ENCODE results near the gene TLR5.
"Not testable (repeated sequence)": the region's sequence is repeated elsewhere in the genome, so short reads cannot be mapped to it uniquely, and the experiment has no call there.

Gene TLR5, protein sequence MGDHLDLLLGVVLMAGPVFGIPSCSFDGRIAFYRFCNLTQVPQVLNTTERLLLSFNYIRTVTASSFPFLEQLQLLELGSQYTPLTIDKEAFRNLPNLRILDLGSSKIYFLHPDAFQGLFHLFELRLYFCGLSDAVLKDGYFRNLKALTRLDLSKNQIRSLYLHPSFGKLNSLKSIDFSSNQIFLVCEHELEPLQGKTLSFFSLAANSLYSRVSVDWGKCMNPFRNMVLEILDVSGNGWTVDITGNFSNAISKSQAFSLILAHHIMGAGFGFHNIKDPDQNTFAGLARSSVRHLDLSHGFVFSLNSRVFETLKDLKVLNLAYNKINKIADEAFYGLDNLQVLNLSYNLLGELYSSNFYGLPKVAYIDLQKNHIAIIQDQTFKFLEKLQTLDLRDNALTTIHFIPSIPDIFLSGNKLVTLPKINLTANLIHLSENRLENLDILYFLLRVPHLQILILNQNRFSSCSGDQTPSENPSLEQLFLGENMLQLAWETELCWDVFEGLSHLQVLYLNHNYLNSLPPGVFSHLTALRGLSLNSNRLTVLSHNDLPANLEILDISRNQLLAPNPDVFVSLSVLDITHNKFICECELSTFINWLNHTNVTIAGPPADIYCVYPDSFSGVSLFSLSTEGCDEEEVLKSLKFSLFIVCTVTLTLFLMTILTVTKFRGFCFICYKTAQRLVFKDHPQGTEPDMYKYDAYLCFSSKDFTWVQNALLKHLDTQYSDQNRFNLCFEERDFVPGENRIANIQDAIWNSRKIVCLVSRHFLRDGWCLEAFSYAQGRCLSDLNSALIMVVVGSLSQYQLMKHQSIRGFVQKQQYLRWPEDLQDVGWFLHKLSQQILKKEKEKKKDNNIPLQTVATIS

DNA sequence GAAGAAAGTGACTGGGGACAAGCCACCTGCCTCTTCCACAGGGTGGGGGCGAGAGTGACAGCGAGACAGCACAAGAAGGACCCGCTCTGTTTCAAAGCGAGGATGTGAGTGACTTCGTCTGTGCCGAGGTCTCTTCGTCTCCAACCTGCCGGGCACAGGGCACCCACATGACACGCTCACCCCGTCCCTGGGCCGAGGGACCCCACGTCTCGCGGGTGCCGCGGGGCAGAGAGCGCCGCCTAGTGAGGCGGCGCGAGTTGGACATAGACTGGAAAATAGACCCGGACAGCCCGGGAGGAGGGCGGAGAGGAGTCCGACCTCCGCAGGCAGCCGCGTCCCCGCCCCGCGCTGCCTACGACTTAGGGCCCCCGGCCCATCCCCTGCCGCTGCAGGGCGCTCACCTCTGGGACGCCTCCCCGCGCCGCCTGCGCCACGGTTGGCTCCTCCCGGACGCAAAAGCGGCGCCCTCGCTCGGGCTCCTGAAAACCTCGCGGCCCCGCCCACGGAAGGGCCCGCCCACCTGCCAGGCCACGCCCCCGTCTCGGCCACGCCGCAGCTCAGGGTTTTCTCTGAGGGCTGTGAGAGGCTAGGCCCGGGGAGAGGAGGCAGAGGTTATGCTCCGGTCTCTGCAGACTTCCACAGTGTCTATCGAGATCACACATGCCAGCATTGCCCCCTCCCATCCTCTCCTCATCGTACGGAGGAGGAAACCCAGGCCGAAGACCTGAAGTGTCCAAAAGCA is at the start of gene TLR5:
Gene TLR5 (minus strand): TSS at position 454 of the 742 bp plus-strand sequence. CDS start 30,217 bp downstream, outside the sequence.
- no peak for FAIRE-seq

DNA sequence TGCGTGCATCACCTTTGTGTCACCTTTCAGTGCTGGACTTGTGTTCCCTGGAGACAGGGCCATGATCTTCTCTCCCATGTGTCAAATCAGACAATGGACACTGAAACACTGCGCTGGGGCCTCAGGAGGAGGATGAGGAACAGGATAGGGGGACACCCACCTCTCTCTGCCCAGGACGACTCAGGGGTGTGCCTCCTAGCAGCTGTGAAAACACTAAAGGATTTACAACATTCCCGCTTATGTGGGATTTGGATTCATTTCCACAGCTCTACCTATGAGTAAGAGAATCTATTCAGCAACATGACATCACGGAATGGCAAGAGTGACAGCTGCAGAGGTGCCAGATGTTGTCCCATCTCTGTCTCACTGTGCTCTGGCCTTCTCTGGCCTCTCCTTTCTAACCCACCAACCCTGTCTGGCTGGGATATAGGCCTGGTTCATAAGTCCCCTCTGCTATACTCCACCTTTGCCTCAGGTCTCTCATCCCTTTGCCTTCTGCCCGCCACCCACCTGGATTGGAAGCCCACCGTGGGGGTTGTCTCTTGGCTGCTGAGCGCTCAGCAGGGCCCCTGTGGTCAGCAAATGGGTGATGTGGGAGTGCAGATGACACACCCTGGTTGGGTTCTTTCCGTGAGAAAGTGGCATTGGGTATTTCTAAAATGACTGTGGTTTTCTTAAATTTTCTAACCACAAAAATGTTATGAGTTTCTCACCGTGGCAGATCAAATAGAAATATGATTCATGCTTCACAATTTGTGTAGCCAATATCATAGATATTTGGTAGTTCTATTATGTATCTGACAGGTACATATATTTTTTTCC is 47.1 kb upstream of the TLR5 start:
- FAIRE-seq = no peak

DNA sequence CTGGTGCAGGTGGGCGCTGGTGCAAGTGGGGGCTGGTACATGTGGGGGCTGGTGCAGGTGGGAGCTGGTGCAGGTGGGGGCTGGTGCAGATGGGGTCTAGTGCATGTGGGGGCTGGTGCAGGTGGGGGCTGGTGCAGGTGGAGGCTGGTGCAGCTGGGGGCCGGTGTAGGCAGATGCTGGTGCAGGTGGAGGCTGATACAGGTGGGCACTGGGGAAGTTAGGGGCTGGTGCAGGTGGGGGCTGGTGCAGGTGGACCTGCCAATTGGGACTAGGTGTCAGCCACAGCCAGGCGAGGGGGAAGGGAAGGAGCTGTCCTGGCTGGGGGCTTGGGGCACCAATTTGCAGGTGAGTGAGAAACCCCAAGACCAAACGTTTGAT is 46.5 kb upstream of the TLR5 start:
- no peak for FAIRE-seq

DNA sequence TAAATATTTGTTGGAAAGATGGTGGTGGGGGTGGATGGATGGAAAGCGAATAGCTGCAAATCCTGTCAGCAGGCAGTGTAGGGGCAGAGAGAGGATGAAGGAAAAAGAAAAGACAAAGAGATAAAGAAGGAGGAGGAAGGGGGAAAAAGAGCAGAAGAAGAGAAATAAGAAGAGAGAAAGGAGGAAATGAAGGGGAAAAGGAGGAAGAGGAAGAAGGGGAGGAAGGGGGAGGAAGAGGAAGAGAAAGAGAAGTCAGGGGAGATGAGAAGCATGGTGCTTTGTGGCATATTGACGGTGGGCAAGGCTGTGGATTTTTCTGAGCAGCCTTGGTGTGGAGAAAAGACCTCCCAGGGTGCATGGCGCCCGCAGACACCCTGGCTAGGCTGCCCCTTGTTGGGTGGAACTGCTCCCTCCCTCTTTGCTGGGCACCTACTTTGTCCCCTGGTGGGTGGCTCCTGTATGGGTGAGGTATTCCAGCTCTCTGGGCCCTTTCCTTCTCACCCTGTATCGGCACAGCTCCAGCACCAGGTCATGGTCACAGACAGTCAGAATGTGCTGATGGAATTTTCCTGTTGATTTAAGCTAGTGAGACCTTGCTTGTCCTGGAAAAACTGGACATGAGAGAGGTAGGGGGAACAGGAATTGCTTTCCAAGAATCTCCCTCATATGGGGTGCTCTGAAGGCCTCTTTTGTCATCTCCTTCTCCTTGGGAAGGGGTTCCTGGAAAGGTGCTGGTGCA is 45.7 kb upstream of the TLR5 start:
- FAIRE-seq = no peak

DNA sequence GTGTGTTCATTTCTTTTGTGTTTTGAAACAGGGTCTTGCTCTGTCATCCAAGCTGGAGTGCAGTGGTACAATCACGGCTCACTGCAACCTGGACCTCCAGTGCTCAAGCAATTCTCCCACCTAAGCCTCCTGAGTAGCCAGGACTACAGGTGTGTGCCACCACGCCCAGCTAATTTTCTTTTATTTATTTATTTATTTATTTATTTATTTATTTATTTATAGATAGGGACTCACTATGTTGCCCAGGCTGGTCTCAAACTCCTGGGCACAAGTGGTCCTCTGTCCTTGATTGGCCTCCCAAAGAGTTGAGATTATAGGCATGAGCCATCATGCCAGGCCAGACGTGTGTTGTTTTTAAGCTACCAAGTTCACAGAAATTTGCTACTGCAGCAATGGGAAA is 43.8 kb upstream of the TLR5 start:
- FAIRE-seq = no peak

DNA sequence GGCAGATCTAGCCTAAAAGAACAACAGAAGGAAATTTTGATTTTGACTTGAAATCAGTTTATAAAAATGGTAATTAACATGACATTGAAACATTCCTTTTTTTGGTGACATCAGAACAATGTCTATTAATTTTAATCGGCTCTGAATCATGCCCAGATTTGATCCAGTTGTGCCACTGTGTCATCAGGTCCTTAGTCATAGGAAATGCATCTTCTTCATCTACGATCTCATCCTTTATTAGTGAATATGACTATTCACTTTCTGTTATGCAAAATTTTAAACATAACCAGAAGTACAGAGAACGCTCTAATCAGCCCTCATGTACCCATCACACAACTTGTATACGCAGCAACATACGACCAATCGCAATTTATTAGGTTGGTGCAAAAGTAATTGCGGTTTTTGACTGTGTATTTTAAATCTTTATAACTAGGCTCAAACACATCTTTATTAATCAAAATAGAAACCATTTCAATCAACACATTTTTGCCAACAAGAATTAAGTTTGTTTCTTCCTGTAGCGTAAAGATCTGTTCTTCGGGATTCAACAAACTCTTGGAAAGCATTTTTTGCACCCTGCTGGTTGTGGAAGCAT is 40.3 kb upstream of the TLR5 start:
- no peak for FAIRE-seq

DNA sequence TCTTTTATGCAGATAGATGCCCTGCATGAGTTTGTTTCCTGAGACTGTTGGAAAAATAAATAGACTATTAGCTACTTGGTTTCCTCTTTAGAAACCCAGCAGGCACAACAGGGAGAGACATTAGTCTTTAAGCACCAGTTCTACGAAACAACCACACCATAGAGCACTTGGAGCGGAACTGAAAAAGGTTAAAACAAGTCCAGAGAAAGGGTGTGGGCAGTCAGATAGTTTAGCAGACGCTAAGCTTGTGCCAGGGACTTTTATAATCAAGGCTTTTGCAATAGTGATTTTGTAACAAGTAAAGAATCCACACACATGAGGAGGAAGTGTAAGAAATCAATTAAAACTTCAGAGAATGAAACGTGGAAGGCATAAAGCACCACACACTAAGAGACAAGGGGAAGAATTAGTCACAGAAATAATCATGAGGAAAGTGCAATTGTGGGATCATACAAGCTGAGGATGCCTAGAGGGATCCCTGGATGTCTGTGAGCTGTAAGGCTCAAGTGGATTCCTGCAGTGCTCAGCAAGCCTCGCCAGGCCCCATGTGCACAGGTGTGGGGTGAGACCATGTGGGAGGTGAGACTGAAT is 37.8 kb upstream of the TLR5 start:
- no peak for FAIRE-seq

DNA sequence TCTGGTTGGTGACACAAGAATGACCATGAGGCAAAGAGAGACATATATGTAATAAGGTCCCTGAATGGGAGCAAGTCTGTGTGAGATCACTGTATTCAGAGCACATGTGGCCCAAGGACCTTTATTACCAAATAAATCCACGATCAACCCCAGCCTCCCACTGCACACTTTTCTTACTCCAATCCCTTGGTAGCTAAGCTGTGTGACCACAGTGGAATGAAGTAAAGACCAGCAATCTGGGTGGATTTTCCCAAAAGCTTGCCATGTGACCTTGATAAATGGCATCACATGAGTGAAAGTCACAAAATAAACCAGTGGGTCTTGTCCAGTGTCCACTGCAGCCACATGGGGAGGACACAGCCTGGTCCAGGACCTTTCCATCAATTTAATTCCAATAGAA is 36.7 kb upstream of the TLR5 start:
- no peak for FAIRE-seq

DNA sequence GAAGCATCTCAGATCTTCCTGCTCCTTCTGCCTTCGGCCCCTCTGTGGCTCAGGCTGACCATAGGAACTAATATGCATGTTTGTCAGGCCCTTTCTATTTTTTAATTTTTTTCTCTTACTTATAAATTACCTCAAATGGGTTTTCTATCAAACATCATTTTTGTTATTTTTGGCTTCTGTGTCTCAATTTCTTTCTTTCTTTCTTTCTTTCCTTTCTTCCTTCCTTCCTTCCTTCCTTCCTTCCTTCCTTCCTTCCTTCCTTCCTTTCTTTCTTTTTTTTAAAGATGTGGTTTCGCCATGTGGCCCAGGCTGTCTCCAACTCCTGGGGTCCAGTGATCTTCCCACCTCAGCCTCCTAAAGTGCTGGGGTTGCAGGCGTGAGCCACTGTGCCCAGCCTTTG is 36.2 kb upstream of the TLR5 start:
- FAIRE-seq = no peak

DNA sequence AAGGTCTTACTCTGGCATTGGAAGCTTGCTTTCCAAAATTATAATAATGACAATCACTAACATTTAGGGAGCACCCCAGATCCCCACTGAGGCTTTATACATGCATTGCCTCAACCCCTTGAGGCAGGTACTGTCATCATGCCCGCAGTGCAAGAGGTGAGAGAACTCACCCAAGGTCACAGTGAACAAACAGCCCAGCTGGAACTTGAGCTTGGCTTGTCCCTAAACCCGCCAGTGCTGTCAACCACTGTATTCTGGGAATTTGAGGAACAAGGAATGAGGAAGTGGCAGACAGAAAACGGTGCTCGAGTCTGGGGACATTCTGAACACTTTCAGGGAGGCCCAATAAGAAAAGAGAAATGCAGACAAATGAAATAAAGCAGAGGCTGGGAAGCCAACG is 34.6 kb upstream of the TLR5 start:
- no peak for FAIRE-seq

DNA sequence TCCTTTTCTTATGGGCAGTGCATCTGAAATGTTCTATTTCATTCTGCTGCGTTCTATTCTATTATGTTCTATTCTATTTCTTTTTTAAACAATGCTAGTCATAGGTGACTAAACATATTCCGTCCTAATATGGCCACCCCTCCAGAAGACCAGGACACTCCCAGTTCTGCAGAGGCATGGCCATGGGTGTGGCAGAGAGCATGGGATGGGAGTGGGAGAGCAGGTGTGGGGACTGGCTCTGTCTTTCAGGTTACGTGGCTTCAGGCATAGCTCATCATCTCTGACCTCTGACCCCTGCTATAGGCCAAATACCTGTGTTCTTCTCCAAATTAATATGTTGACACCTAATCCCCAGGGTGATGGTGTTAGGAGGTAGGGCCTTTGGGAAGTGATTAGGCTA is 33.4 kb upstream of the TLR5 start:
- FAIRE-seq = no peak

DNA sequence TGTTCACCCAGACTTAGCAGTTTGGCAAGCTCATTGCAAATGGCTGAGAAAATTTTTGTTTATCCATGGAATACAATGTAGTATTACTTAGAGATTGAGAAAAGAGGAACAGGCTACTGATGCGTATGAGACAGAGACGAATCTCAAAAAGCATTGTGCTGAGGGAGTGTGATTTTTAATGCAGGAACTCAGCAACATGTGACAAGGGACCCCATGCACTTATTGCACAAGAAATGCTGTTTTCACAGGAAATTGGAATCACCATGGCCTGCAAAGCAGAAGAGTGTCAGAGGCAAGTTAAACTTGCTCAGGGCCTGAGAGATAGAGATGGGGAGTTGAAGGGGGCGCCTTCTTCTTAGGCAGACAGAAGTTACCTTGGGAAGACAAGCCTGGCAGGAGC is 32.6 kb upstream of the TLR5 start:
- no peak for FAIRE-seq

DNA sequence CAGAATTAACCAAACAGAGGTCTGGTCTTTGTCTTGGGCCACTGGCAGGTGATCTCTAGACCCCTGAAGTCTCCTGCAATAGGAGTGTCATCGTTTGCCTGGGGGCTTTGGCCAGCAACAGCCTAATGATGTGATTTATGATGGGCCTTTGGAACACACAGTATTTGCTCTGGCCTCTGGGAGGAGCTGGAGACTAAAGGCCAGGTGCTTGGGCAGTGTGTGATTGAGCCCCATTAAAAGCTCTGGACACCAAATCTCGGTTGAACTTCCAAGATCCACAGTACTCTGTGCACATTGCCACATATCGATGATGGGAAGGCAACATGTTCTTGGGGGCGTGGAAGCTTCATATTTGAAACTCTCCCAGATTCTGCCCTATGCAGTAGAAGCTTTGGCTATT is 32.0 kb upstream of the TLR5 start:
- no peak for FAIRE-seq

DNA sequence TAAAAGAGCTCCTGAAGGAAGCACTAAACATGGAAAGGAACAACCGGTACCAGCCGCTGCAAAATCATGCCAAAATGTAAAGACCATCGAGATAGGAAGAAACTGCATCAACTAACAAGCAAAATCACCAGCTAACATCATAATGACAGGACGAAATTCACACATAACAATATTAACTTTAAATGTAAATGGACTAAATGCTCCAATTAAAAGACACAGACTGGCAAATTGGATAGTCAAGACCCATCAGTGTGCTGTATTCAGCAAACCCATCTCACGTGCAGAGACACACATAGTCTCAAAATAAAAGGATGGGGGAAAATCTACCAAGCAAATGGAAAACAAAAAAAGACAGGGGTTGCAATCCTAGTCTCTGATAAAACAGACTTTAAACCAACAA is 26.4 kb upstream of the TLR5 start:
- not testable (repeated sequence) for FAIRE-seq

DNA sequence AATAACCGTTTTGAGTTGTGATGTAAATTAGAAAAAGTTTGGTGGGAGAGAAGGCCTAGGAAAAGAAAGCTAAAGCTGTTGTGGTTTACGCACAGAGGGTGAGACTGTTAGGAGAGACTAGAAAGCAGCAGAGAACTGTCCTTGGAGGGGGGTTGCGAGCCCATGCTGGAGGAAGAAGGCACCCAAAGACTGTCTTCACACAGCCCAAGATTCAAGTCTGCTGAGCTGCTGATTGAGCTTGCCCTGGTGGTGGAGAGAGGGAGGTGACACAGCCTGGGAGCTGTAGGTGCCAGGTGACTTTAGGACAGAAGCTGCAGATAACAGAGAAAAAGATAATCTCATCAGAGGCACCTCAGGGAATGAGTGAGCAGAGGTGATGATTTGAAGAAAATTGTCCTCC is 18.3 kb upstream of the TLR5 start:
- no peak for FAIRE-seq

DNA sequence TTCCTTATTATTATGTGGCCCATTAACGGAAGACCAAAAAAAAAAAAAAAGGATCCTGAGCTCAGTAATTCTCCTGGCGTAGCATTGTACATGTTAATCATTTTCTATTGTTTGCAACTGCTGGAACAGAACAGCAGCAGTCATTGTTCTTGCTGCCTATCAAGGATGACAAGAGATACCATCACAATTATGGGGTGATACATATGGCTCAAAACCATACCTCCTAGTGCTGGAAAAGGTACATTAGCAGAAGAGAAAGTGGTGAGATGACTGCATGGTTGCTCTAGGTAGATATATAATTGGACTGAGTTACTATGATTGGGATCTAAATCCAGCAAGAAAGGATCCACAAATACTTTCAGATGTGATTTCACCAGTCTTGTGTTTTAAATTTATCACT is 13.3 kb upstream of the TLR5 start:
- FAIRE-seq = no peak

DNA sequence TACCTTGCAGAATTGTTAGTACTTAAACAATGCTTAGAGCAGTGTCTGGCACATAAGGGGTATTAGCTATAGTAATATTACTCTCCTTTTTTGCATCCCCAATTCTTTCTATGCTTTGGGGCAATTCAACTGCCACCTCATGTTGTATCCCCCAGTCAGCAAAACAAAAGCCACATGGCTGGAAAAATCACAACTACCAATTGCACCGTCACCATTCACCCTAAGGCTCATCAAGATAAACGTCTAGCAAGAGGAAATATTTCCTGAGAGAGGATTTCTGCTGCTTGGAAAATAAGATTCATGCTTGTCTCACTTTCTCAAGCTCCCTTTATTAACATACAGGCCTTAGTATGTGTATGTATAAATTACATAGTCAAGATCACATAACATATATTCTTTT is 12.1 kb upstream of the TLR5 start:
- no peak for FAIRE-seq

DNA sequence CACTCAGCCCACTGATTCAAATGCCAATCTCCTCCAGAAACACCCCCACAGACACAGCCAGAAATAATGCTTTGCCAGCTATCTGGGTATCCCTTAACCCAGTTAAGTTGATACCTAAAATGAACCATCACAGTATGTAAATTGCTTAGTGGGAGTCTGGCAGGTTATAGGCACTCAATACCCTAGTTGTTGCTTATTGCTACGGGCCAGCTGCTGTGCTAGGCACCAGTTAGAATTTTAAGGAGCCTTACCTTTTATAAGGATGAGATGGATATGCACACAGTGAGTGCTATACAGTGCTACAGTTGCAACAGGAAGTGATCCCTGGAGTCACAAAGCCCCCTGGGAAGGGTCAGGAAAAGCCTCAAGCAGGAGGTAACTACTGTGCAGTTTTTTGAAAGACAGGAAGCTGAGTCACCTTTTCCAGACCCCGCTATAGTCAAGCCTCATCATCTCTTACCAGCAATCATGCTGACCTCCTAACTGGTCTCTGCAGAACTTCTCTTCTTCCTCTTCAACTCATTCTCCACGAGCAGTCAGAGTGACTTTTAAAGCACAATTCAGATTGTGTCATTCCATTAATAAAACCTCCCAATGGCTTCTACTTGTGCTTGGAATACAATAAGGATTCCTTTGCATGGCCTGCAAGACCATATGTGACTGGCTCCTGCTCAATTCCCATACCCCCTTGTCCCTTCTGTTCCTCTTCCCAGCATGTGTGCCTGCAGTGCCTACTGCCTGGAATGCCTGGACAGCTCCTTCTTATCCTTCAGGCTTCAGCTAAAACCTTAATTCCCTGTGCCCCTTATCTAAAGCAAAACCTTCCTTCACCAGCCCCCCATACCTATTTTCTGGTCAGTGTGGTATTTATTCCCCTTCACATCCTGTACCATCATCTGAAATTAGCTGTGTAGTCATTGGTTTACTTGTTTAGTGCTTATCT is 10.4 kb upstream of the TLR5 start:
- no peak for FAIRE-seq

DNA sequence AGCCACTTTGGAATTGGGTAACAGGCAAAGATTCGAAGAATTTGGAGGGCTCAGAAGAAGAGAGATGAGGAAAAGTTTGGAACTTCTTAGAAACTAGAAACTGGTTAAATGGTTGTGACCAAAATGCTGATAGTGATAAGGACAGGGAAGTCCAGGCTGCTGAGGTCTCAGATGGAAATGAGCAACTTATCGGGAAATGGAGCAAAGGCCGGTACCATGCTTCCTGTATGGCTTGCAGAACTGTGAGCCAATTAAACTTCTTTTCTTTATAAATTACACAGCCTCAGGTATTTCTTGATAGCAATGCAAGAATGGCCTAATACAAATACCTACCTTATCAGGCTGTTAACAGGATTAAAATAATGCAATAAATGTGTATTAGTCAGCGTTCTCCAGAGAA is 9.4 kb upstream of the TLR5 start:
- FAIRE-seq = no peak

DNA sequence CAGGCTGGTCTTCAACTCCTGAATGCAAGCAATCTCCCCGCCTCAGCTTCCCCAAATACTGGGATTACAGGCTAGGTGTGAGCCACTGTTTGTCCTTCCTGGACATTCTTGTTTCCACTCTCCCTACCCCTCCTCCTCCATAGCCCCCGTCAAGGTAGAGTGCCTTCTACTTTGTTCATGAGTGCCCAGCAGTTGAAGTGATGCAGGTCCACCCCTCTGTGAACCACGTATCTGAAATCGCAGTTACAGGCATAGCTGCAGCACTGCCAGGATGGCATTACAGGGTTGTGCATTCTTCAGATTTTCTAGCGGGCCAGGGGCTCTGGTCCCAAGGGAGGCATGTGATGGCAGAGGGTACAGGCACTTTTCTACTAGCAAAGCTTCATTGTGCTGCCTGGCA is 7.4 kb upstream of the TLR5 start:
- FAIRE-seq = no peak

Data from endometrium (tissue), 2 donors.